GM10847 (cell line): ENCODE data around the gene CCM2L.

Experiments
- POLR2A ChIP-seq: IDR thresholded peaks from 2 replicates; pipeline ENCODE4 v1.6.1; 2011; ENCODE audit not compliant: insufficient read length; ENCODE audit errors: extremely low read depth

CCM2L gene

DNA sequence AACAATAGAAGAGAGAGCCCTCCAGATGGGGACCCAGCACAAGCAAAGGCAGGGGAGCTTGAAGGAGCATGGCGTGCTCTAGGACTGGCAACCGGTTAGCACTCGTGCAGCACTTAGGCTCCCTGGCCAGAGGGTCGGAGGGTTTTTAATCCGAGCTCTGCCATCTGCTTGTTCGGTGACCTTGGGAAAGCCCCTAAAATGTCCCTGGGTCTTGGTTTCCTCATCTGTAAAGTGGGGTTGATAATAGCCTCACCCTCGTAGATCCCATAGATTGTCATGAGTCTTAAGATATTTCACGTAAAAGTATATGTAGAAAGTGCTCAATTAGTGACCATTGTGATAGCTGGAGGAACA lies 25.2 kb downstream of the CCM2L start:
- TF ChIP-seq POLR2A = no peak

GRCh38 chr20:32036252-32036651 lies 26.0 kb downstream of the CCM2L start:
- no peak for TF ChIP-seq POLR2A

DNA sequence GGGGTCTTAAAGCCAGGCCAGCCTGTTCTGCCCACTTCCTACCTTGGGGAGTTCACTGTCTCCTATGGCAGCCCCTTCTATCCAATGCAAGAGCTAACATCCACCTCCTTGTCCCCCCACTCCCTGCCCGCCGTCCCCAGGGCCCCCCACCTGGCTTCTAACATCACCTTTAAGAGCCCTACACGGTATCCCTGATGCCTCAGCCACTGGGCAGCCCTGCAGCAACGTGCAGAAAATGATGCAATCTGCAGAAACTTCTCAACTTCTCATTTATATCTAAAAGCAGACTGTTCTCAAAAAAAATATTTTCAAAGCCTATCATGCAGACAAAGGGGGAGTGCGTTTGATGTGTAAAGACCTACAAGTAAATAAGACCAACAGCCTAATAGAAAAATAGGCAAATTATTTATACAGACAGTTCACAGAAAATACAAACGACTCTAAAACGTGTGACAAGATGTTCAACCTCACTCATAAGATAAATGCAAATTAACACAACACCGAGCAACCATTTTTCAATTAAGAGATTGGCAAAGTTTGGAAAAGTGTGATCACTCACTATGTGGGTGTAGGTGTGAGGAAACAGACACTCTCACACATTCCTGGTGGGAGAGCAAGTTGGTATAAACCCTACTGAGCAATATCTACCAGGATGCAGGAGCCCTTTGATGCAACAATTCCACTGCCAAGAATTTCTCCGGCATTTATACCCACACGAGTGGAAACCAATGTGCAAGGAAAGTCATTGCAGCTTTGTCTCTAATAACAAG lies 26.7 kb downstream of the CCM2L start:
- no peak for TF ChIP-seq POLR2A

DNA sequence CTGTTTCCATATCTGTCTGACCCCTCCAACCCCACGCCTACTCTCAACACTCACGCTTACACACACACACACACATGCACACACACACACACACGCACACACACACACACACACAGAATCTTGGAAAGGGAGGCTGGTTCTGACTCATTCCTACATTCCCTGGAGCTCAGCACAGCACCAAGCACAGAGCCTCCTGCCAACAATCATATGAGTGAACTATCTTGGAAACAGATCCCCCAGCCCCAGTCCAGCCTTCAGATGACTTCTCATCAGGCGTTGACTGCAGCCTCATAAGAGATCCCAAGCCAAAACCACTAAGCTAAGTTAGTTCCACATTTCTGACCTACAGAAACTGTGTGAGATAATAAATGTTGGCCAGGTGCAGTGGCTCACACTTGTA lies 27.7 kb downstream of the CCM2L start:
- no peak for TF ChIP-seq POLR2A

DNA sequence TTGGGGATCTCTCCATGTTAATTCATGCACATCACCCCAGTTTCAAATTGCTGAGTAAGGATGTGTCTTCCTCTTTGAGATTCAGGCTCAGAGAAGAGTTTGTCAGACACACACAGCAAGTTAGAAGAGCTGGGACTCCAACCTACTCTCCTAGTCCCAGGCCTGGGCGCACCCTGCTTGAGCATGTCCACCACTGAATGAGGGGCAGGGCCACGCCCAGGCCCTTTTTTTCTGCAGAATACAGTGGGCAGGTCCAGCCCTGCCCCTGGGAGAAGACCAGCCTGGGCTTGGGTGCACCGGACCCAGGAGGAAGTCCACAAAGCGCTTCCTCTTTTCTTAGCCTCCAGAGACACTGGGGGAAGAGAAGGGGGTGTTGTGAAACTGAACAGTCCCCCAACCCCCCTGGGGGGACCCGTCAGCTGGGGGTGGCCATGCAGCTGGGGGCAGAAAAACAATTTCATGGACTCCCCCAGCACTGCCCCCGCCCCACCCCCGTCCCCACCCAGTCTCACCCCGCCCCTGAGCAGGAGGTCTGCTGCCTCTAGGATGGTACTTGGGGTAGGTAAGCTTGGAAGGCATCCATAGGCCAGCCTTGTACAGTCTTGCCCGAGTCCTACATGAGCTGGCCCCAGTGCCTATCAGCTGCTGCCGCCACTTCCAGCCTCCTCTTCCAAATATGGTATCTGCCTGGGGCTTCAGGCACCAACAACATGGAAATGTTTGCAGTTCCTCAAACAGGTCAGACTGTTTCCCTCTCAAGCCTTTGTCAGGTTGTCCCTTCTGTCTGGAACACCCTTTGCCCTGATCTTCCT lies 30.1 kb downstream of the CCM2L start:
- TF ChIP-seq POLR2A = no peak

GRCh38 chr20:32045999-32046398 lies 35.8 kb downstream of the CCM2L start:
- no peak for TF ChIP-seq POLR2A

DNA sequence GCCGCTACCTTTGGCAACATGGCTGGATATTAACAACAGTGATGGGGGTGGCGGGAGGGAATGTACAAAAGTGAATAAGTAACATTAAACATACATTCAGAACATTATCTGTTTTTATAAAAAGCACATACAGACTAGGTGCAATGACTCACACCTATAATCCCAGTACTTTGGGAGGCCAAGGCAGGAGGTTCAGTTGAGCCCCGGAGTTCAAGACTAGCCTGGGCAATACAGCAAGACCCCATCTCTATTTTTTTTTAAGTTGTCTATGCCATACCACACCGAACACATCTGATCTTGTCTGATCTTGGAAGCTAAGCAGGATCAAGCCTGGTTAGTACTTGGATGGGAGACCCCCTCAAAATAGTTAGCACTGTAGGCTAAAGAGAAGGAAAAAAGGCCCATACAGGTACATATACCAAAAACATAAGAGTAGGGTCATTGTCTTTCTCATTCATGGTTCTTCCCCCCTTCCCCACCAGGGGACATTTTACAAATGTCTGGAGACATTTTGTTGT lies 40.1 kb downstream of the CCM2L start:
- no peak for TF ChIP-seq POLR2A

- TF ChIP-seq POLR2A = no peak
Observed at GRCh38 chr20:32050851-32051556, 40.8 kb downstream of the CCM2L start.

DNA sequence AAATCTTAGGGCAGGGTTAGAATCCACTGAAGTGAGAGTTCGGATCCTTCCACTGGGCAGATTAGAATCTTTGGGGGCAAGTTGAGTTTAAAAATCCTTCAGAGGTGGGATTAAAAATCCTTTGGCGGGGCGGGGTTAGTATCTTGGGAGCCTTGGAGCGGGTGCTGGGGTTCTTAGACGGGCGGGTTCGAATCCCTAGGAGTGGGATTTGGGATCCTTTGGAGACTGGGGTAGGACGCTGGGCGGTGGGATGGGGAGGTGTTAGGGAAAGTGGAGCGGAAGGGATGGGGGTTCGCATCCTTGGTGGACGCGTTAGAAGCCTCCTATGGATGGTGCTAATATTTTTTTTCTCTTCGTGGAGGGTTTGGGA lies 41.5 kb downstream of the CCM2L start:
- no peak for TF ChIP-seq POLR2A

DNA sequence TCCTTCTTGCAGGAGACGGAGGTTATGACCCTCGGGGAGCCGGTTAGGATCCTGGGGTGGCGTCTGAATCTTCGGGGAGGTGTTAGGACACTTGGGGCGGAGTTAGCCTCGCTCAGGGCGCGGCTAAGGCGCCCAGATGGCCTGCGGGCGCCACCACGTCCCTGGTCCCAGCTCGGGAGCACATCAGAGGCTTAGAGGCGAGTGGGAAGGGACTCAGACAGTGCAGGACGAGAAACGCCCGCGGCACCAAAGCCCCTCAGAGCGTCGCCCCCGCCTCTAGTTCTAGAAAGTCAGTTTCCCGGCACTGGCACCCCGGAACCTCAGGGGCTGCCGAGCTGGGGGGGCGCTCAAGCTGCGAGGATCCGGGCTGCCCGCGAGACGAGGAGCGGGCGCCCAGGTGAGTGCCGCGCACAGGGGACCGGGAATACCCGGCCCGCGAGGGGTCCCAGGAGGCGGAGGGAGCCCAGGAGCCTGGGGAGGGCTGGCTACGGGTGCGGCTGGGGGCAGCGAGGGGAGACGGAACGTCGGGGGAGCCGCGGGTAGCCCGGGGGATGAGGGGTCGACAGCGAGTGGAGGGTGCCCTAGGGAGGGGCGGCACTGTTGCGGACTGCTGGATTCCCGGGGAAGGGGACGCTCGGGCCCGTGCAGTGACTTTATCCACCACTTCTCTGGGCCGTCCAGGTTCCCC lies 42.0 kb downstream of the CCM2L start, which contains the start of gene HCK:
Gene HCK (plus strand): TSS at position 153 of the 688 bp plus-strand sequence.
- TF ChIP-seq POLR2A = no peak

DNA sequence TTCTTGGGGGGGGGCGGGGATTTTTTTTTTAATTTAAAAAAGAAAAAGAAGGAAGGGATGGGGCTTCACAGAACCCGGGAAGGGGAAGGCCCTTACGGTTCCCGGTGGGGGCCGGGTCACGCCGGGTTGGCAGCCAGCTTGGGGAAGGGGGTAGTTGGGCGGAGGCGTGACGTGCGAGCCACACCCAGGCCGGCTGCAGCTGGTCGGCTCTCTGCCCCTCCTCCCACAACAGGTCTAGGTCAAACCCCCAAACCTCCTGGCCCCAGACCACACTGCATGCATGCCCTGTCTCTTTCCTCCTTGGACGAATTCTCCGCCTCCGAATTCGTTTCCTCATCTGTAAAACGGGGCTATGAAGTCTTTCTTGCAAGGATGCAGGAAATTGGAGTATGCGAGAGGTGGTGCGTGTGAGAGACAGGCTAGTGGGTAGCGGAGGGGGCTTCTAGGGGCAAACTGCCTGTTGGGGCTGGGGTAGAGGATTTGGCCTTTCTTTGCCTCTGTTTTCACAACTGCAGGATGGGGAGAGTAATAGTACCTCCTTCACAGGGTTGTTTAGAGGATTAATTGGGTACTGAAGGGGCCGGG lies 42.6 kb downstream of the CCM2L start:
- TF ChIP-seq POLR2A = no peak

GRCh38 chr20:32053648-32054047 lies 43.4 kb downstream of the CCM2L start:
- TF ChIP-seq POLR2A = no peak

GRCh38 chr20:32056708-32057483 lies 46.7 kb downstream of the CCM2L start:
- no peak for TF ChIP-seq POLR2A

GRCh38 chr20:32057656-32058184 lies 47.5 kb downstream of the CCM2L start:
- no peak for TF ChIP-seq POLR2A
